HTERT RPE-1 (cell line): ENCODE results near the gene STRN3.
"Not testable (repeated sequence)": the region's sequence is repeated elsewhere in the genome, so short reads cannot be mapped to it uniquely, and the experiment has no call there.

ENCODE experiments used
- in situ Hi-C: fragments of 300-500 bp; cut with MboI; formaldehyde crosslinking; loops from 4 replicates; pipeline ENCODE4 v1.14.3; 2020; ENCODE audit warnings: low sequenced_read_pairs

STRN3 gene

GRCh38 chr14:31004007-31004406 is 22.2 kb downstream of the STRN3 start:
- in situ Hi-C loops: not testable (repeated sequence)

DNA sequence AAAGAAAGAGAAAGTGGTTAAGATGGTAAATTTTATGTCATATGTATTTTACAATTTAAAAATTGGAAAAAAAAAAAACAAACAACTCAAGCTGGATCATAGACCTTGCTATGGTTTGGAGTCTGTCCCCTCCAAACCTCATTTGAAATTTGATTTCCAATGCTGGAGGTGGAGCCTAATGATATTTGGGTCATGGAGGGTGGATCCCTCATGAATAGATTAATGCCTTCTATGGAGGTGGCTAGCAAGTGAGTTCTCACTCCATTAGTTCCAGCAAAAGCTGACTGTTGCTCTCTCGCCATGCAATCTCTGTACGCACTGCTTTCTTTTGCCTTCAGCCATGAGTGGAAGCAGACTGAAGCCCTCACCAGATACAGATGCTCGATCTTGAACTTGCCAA is 22.9 kb downstream of the STRN3 start:
- in situ Hi-C loops: no loop called here

DNA sequence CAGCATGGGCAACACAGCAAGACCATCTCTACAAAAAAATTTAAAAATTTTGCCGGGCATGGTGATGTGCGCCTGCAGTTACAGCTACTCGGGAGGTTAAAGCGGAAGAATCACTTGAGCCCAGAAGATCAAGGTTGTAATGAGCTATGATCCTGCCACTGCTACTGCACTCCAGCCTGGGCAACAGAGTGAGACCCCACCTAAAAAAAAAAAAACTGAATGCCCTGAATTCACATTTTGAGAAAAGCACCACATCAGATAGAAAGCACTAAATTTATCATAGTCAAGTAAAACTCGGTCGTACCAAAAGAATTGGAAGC is 24.9 kb downstream of the STRN3 start:
- in situ Hi-C loops: no loop called here

DNA sequence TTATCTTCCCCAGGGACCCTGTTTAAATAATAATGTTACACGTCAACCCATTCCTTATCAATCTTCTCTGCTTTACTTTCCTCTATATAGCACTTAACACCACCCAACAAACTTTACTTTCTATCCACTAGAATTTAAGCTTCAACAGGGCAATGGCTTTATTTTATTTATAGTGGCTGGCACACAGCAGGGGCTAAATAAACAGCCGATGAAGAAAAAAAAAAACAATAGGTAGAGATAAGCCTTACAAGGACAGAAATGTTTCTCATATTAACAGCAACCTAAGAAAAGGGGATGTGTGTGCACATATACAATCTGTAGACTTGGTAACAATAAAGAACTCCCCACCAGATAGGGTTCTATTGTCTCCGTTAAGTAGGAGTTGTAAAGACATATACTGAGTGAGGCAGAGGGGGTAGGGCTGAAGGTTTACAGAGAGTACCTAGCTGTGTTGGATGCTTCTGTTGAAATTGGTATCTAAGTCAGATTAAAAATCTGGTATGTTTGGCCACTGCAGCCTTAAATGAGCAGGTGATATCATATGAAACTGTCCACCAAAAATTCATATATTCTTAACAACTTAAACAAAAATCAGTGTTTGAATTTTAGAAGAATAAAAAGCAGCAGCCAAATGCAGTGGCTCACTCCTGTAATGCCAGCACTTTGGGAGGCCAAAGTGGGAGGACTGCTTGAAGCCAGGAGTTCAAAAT is 25.4 kb downstream of the STRN3 start:
- in situ Hi-C loops: no loop called here

GRCh38 chr14:30999038-30999773 is 27.0 kb downstream of the STRN3 start:
- in situ Hi-C loops: no loop called here

GRCh38 chr14:30998100-30998706 is 28.0 kb downstream of the STRN3 start:
- in situ Hi-C loops: no loop called here

DNA sequence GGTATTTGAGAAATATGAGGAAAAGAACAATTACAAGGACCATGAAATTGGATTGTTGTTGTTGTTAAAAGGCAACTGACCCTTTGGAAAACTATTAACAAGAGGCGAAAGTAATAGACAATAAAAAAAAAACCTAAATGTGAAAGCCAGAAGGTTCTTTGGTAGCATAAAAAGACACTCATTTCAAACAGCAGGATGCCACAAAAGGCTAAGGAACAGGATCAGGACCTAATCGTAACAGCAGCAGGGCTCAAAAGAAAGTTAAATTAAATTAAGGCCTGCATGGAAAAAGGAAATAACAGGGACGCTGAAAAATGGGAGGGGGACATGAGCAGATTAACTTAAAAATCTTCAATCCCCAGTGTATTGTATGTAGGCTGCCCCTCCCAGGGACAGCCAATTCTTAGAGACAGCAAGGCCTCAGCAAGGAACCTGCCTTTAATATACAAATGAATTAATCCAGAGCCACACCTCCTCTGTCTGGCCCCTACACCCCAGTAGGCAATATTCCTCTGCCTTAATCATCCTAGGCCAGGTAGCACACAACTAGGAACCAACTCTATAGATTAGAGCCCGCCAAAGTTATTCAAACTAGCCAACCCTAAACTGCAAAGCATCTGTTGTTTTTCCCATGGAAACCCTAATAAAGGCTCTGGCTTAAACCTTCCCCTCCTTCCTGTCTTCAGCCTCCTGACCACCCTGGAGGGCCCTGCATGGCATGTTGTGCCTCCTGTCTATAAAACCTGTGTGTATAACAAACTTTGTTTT is 29.1 kb downstream of the STRN3 start:
- in situ Hi-C loops: no loop called here

- in situ Hi-C loops: no loop called here
These were observed 30.5 kb downstream of the STRN3 start for GRCh38 chr14:30995689-30996088.

- in situ Hi-C loops: no loop called here
These were observed 31.2 kb downstream of the STRN3 start for GRCh38 chr14:30994681-30995620.

GRCh38 chr14:30993071-30993470 is 33.1 kb downstream of the STRN3 start:
- in situ Hi-C loops: no loop called here

GRCh38 chr14:30991408-30991807 is 34.8 kb downstream of the STRN3 start:
- in situ Hi-C loops: no loop called here

- in situ Hi-C loops: no loop called here
These were observed 35.4 kb downstream of the STRN3 start for GRCh38 chr14:30990770-30991169.

- in situ Hi-C loops: no loop called here
These were observed 37.7 kb downstream of the STRN3 start for GRCh38 chr14:30988509-30988908.

GRCh38 chr14:30985796-30986195 is 40.4 kb downstream of the STRN3 start:
- in situ Hi-C loops: no loop called here

GRCh38 chr14:30983858-30984257 is 42.3 kb downstream of the STRN3 start:
- in situ Hi-C loops: no loop called here

GRCh38 chr14:30982533-30982932 is 43.6 kb downstream of the STRN3 start:
- in situ Hi-C loops: no loop called here

GRCh38 chr14:30980980-30981379 is 45.2 kb downstream of the STRN3 start:
- in situ Hi-C loops: no loop called here

DNA sequence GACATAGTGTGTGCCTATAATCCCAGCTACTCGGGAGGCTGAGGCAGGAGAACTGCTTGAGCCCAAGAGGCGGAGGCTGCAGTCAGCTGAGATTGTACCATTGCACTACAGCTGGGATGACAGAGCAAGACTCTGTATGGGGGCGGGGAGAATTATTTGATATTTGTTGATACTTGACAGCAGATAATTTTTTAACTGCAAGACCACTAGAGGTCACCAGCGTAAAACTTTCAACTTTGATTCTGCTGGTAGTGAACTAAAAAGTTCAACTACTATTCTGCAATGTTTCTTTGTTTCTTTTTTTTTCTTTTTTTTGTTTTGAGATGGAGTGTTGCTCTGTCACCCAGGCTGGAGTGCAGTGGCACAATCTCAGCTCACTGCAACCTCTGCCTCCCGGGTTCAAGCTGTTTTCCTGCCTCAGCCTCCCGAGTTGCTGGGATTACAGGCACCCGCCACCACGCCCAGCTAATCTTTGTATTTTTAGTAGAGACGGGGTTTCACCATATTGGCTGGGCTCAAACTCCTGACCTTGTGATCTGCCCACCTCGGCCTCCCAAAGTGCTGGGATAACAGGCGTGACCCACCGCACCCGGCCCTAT is 46.0 kb downstream of the STRN3 start:
- in situ Hi-C loops: not testable (repeated sequence)

DNA sequence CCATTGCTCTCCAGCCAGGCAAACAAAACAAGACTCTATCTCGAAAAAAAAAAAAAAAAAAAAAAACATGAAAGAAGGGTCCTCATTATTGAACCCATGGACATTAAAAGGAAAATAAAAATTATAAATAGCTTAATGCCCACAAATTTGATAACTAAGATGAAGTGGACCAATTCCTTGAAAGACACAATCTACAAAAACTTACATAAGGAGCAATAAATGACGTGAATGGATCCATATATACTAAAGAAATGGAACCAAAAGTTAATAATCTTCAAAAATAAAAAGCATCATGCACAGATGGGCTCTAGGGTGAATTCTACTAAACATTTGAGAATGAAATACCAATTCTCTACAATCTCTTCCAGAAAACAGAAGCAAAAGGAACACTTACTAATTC is 48.4 kb downstream of the STRN3 start:
- in situ Hi-C loops: no loop called here

- in situ Hi-C loops: no loop called here
These were observed 51.6 kb downstream of the STRN3 start for GRCh38 chr14:30974628-30975027.
